Fibroblast of villous mesenchyme (primary cell): ENCODE results near the gene RREB1. TPM values are rescaled to one million over a fixed set of nuclear protein-coding genes. Genes with fewer than 3 reads are reported as not detected.

Experiments
- DNase-seq: peaks from one replicate; pipeline ENCODE4 v3.0.0-alpha.2; 2010; ENCODE audit warnings: low read depth
- H3K4me3 ChIP-seq: 2 replicates; pipeline ENCODE4 v1.5.1; 2011; ENCODE audit warnings: low read depth, mild to moderate bottlenecking, low read length
- total RNA-seq: library from RNA; depleted of rRNA; stranded (reverse); fragments of >200 nt; gene quantifications from 2 replicates; pipeline ENCODE4 v1.2.3, GENCODE V29; 2012
- TF ChIP-seq, protein P1 (sequence below): IDR thresholded peaks from 2 replicates; pipeline ENCODE4 v1.5.1; 2012; ENCODE audit warnings: low read depth, mild to moderate bottlenecking, low read length; ENCODE audit not compliant: insufficient read depth

Gene RREB1
- total RNA-seq, 1 donor, result 26.3 TPM

- TF ChIP-seq, protein P1, sequence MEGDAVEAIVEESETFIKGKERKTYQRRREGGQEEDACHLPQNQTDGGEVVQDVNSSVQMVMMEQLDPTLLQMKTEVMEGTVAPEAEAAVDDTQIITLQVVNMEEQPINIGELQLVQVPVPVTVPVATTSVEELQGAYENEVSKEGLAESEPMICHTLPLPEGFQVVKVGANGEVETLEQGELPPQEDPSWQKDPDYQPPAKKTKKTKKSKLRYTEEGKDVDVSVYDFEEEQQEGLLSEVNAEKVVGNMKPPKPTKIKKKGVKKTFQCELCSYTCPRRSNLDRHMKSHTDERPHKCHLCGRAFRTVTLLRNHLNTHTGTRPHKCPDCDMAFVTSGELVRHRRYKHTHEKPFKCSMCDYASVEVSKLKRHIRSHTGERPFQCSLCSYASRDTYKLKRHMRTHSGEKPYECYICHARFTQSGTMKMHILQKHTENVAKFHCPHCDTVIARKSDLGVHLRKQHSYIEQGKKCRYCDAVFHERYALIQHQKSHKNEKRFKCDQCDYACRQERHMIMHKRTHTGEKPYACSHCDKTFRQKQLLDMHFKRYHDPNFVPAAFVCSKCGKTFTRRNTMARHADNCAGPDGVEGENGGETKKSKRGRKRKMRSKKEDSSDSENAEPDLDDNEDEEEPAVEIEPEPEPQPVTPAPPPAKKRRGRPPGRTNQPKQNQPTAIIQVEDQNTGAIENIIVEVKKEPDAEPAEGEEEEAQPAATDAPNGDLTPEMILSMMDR, result no peak
- H3K4me3 ChIP-seq, result no peak overlapping the region
- no peak for DNase-seq
Observed at GRCh38 chr6:7071405-7071804, 36.4 kb upstream of the RREB1 start.

DNA sequence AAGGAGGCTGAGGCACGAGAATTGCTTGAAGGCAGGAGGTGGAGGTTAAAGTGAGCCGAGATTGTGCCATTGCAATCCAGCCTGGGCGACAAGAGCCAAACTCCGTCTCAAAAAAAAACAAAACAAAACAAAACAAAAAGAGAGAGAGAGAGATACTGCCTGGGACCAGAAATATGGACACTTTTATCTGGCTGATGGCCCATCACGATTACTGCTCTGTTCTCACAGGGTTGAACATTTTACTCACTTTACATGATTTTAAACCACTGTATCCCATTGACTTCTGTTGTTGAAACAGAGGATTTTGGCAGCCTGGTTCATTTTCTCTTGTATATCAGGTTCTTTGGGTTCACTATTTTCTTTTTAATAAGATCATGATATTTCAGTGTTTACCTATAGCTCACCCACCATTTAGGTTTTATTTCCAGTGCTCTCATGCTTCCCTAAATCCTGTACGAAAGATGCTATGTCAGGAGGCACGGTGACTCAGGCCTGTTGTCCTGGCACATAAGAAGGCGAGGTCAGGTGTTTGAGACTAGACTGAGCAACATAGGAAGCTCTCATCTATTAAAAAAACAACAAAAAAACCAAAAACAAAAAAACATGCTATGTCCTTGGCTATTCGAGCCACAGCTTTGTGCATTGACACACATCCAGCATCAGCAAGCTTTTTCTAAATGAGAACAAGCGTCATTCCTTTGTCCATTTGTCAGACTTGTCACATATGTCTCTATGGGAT is 34.5 kb upstream of the RREB1 start:
- no peak for DNase-seq
- H3K4me3 ChIP-seq, result no peak overlapping the region
- TF ChIP-seq, protein P1, result no peak

- DNase-seq, result no peak
- H3K4me3 ChIP-seq, result no peak overlapping the region
- TF ChIP-seq, protein P1, result no peak
Observed at GRCh38 chr6:7073821-7074525, 33.8 kb upstream of the RREB1 start.

DNA sequence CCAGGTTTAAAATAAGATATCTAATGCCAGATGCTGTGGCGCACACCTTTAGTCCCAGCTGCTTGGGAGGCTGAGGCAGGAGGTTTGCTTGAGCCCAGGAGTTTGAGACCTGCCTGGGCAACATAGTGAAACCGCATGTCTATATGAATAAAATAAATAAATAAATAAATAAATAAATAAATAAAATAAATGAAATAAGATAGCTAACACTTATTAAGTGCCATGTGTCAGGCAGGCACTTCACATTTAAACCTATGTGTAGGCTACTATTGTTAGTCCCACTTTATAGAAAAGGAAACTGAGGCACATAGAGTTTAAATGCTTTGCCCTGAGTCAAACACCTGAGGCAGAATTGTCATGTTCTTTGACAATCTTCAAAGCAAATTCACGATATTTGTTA is 32.9 kb upstream of the RREB1 start:
- H3K4me3 ChIP-seq, result no peak overlapping the region
- TF ChIP-seq, protein P1, result no peak
- DNase-seq, result no peak

DNA sequence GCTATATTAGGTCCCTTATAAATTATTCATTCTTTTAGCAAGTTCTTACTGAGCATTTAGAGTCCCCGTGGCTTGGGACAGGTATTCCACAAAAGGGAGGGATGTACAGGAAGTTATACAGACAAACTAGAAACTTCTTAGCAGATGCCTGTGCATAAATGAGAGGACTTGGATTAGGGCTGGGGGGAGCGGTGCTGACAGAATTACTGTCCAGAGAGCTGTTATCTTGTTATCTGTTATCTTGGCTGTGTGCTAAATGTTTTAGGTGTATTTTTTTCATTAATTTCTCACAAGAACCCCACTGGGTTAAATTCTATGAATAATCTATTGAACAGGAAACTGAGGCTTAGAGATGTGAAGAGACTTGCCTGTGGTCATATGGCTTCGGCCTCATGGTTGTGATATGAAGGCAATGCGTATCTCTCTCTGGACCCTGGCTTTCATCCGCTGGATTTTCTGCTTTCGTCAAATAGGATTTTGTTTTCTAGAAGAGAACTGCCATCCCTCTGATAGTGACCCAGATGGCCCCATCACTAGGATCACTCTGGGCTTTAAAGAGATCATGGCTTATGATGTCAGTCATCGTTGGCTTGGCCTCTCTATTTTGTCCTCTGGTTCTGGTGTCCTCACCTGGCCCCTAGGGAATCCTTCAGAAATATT is 32.3 kb upstream of the RREB1 start:
- TF ChIP-seq, protein P1, result no peak
- H3K4me3 ChIP-seq, result no peak overlapping the region
- no peak for DNase-seq

DNA sequence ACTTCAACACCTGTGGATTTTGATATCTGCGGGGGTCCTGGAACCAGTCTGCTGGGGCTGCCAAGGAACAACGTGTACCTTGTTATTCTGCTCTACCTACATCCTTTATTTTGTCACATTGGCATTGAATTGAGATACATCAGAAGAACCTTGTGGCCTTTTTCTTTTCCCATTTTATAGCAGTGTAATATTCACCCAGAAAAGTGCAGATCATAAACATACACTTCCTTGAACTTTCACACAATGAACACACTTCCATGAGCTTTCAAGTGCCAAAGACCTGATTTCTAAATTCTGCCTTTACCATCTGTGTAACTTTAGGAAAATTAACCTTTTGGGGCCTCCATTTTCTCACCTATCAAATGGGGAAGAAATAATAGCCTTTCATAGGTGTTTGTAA is 29.9 kb upstream of the RREB1 start:
- no peak for DNase-seq
- TF ChIP-seq, protein P1, result no peak
- H3K4me3 ChIP-seq, result no peak overlapping the region
